PC-3 (cell line): Measurements from ENCODE around the gene MACROD1.

Source experiments
- EZH2 ChIP-seq: fragments of 300-600 bp; sonication (generic); IDR thresholded peaks from one replicate; pipeline ENCODE4 v1.6.1; 2017; ENCODE audit warnings: antibody characterized with exemption, mild to moderate bottlenecking, low read length; ENCODE audit not compliant: unreplicated experiment
- TF ChIP-seq, protein P1 (sequence below): fragments of 300-600 bp; sonication (generic); conservative IDR thresholded peaks from 2 replicates; pipeline ENCODE4 v1.5.1; 2017; ENCODE audit warnings: antibody characterized with exemption, low read depth, mild to moderate bottlenecking, low read length

- TF ChIP-seq, protein P1, sequence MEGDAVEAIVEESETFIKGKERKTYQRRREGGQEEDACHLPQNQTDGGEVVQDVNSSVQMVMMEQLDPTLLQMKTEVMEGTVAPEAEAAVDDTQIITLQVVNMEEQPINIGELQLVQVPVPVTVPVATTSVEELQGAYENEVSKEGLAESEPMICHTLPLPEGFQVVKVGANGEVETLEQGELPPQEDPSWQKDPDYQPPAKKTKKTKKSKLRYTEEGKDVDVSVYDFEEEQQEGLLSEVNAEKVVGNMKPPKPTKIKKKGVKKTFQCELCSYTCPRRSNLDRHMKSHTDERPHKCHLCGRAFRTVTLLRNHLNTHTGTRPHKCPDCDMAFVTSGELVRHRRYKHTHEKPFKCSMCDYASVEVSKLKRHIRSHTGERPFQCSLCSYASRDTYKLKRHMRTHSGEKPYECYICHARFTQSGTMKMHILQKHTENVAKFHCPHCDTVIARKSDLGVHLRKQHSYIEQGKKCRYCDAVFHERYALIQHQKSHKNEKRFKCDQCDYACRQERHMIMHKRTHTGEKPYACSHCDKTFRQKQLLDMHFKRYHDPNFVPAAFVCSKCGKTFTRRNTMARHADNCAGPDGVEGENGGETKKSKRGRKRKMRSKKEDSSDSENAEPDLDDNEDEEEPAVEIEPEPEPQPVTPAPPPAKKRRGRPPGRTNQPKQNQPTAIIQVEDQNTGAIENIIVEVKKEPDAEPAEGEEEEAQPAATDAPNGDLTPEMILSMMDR: no peak
- no peak for TF ChIP-seq EZH2
Observed at GRCh38 chr11:64178951-64179639, 13.2 kb upstream of the MACROD1 start.
